GM19467 (cell line): Measurements from ENCODE around the gene CHRM4.
A peak's percentile ranks its signal among the peaks of the same experiment; 100 is the strongest.

Experiments used
- ATAC-seq: cut with Tn5 transposase; IDR thresholded peaks from one replicate; pipeline ENCODE4 v1.9.1; 2021; ENCODE audit warnings: mild to moderate bottlenecking, moderate library complexity; ENCODE audit not compliant: unreplicated experiment

CHRM4 gene

DNA sequence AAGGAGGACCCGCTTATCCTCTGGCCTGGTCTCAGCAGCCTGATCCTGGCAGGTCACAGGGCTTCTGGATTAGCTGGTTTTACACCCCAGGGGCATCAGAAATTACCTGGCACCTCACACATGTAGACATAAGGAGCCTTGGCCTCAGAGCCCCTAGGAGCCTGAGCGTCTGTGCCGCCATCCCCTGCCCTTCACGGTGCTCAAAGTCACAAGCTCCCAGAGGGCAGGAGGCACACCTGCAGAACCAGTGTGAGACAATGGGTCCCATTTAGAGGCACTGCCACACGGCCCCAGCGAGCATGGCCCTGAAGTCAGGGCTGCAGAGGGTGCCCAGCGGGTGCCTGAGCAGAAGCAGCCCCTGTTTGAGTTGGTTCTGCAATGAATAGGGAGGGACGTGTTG lies 40.4 kb downstream of the CHRM4 start:
- ATAC-seq, result no peak

DNA sequence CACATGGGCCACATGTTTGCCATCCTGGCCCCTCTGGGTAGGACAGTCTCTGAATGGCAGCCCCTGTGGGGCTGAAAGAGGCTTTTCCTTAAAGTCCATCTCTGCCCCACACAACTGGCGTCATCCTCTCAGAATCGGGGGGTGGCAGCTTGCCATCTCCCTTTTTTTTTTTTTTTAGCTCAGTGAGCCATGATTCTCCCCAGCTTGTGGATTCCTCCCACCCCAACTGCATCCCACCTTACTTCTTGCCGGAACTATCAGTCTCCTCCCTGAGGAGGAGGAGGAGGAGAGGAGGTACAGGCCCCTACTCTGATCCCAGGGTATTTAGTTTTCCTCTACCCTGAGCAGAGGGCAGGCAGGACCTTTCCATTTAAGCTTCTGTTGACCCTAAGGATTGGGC lies 40.9 kb downstream of the CHRM4 start:
- no peak for ATAC-seq

- no peak for ATAC-seq
Measured at GRCh38 chr11:46348566-46349401, 42.8 kb downstream of the CHRM4 start.

- peak; percentile 2 for ATAC-seq
Measured at GRCh38 chr11:46347637-46348311, 43.8 kb downstream of the CHRM4 start.

DNA sequence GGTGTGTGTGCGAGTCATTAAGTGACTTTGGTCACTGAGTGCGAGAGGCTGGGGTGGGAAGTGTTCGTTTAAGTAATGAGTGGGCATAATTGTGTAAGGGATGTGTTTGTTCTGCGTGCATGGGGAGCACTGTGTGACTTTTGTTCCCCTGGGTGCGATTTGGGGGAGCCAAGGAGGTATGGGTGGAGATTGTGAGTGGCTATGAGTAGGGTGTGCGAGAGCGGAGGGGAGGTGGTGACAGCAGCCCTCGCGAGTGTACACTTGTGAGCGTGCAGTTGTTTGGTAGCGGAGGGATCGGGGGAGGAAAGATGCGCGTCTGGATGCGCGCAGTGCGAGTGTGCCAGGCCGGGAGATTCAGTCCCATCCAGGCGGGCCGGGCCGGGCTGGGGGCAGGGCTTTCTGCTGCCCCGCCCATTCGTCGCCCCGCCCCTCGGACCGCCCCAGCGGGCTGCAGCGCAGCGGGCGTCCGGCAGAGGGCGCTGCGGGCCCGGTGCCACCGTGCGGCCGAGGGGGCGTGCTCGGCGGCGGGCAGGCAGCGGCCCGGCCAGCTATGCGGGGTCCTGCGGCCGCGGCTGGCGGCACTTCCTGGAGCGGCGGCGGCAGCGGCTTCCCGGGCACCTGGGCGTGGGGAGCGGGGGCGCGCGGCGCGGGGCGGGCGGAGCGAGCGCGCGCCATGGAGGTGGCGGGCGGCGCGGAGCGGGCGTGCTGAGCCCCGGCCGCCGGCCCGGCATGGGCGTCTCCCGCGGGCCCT lies 44.5 kb downstream of the CHRM4 start, which contains the start of gene DGKZ:
DGKZ (plus strand) TSS at position 578 of the 751 bp plus-strand sequence. CDS start 197 bp downstream, outside the sequence.
- ATAC-seq, result peak; percentile 61

DNA sequence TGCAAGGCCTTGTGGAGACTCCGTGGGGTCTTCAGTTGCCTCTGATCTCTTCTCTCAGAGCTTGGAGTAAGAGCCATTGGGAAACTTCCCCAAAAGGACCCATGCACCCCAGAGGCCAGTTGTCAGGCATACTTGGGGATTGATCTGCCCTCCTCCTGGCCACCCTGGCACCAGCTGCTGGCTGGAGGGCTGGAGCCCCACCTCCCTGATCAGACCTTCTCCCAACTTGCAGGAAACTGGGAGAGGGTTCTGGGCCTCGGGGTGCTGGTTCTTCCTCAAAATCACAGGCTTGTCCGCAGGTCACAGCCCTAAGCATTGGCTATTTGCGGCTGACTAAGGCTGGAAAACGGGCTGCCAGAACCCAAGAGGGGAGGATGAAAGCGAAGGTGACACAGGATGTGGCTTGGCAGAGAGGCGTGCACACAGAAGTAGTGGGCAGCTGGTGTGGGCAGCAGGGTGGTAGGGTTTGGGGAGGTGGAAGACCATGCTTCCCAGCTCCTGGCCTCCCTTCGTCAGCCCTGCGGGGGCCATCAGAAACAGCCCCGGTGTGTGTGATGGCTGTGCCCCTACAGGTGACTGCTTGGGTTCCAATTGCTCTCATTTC lies 45.6 kb downstream of the CHRM4 start:
- ATAC-seq, result no peak

DNA sequence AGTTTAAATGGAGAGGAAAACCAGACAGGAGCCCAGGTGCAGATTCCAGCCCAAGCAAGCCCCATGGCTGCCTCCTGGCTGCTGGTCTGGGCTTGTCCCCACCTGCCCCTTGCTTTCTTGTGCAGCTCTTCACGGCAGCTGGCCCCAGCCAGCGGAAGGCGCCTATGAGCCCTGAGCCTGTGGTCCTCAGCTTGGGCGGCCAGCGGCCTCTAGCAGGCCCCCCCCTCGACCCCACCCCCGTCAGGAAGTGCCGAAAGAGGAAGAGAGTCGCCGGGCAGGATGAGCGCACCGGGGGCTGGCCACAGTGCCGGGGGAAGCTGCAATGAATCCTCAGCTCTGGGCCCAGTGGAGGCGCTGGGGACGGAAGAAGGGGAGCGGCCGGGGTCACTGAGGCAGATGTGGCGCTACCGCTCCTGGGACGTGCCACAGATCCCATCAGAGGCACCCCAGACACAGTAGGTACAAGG lies 46.4 kb downstream of the CHRM4 start:
- no peak for ATAC-seq

DNA sequence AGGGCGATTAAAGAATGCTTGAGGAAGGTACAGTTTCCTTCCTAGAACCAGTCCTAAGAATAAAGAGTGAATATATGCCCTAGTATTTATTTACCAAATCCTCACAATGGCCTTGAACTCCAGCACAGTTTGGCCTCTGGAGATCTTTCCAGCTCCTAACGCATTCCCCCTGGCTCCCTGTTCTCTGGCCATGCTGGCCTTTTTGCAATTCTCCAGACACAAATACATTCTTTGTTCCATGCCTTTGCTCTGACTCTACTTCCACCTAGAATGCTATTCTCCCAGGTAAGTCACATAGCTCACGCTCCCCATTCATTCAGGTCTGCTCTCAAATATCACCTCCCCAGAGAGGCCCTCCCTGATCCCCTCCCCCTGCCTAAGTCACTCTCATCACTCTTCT lies 48.1 kb downstream of the CHRM4 start:
- ATAC-seq, result no peak

GRCh38 chr11:46342239-46342638 lies 49.3 kb downstream of the CHRM4 start:
- ATAC-seq, result no peak

DNA sequence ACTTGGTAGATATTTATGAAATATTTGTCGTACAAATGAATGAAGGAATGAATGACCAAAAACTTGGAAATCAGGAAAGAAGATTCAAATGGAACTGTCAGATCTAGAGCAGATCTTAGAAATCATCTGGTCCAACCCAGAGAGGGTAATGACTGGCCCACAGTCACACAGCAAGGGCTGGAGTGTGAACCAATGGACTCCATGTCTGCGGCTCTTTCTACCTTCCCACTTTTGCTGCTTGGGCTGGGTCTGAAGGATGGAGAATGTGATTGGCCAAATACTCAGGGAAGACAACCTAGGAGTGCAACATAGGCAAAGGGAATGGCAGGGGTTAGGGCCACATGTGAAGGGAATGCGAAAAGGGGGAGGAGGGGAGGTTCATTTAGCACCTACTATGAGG lies 50.1 kb downstream of the CHRM4 start:
- no peak for ATAC-seq

- no peak for ATAC-seq
Measured at GRCh38 chr11:46339816-46340215, 51.8 kb downstream of the CHRM4 start.

GRCh38 chr11:46338988-46339666 lies 52.4 kb downstream of the CHRM4 start:
- no peak for ATAC-seq

DNA sequence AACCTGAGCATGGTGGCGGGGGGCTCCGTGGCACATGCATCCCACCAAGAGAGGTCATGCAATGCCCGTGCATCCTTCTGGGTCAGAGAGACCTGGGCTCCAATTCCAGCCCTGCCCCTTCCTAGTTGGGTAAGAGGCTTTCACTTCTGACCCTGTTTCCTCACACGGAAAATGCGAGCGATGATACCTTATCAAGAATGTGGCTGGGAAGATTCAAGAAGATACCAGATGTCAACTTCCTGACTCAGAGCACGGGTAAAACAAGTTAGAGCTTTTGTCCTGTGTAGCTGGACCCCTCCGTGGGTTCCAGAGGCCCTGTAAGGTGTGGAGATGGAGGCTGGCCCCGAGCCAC lies 53.0 kb downstream of the CHRM4 start:
- ATAC-seq, result no peak

GRCh38 chr11:46337626-46338345 lies 53.8 kb downstream of the CHRM4 start:
- ATAC-seq, result no peak

- ATAC-seq, result no peak
Measured at GRCh38 chr11:46336563-46337180, 54.9 kb downstream of the CHRM4 start.

- no peak for ATAC-seq
Measured at GRCh38 chr11:46335890-46336562, 55.5 kb downstream of the CHRM4 start.

- no peak for ATAC-seq
Measured at GRCh38 chr11:46335271-46335670, 56.3 kb downstream of the CHRM4 start.

DNA sequence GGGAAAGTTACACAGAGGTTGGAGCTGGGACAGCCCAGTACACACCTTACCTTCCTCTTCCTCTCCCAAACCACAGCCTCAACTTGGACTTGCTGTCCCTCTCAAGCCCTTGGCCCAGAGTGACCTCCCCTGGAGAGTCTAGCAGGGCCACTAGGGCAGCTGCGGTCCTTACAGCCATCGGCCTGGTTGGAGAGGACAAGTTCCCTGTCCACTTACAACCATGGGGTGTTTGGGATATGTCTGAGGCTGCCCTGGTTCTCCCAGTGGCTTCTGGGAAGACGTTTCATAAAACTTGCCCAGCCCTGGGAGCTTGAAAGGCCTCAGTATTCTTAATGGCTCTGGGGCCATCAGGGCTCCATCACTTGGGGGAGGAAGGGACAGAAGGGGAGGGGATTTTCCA lies 57.4 kb downstream of the CHRM4 start:
- ATAC-seq, result no peak
